BJ (cell line): Measurements from ENCODE around the gene ZDHHC22. TPM values are rescaled to one million over a fixed set of nuclear protein-coding genes. Genes with fewer than 3 reads are reported as not detected.

Experiments
- CTCF ChIA-PET: fragments of 350-600 bp; formaldehyde crosslinking; extraction: SDS; loops from one replicate; lab custom pipeline; 2021; ENCODE audit warnings: antibody characterized with exemption, inconsistent platforms; lab: Yijun Ruan, JAX
- POLR2A ChIA-PET: fragments of 300-600 bp; sonication (Branson Sonifier 250); formaldehyde crosslinking; extraction: SDS; loops from one replicate; lab custom pipeline; 2021; ENCODE audit warnings: antibody characterized with exemption; lab: Charles Lee
- DNase-seq: peaks from one replicate; pipeline ENCODE4 v3.0.0-alpha.2; 2011; ENCODE audit warnings: low read depth
- H3K27me3 ChIP-seq: 2 replicates; pipeline ENCODE4 v1.6.0; 2011; ENCODE audit warnings: low read length; ENCODE audit not compliant: control insufficient read depth, insufficient read depth
- H3K36me3 ChIP-seq: 2 replicates; pipeline ENCODE4 v1.5.1; 2011; ENCODE audit warnings: low read length; ENCODE audit not compliant: control insufficient read depth, insufficient read depth
- H3K4me3 ChIP-seq: 2 replicates; pipeline ENCODE4 v1.5.1; 2011; ENCODE audit warnings: low read depth, mild to moderate bottlenecking, control low read depth, low read length
- CTCF ChIP-seq: IDR thresholded peaks from 2 replicates; pipeline ENCODE4 v1.5.1; 2011; ENCODE audit warnings: low read depth, mild to moderate bottlenecking, control low read depth, inconsistent platforms, low read length, moderate library complexity; ENCODE audit not compliant: insufficient read depth
- polyA plus RNA-seq: library from polyadenylated mRNA; depleted of rRNA; stranded (reverse); fragments of >200 nt; gene quantifications from 2 replicates; pipeline ENCODE4 v1.2.3, GENCODE V29; 2011

Gene ZDHHC22
- polyA plus RNA-seq, 1 experiment, result not detected

GRCh38 chr14:77110286-77110685 is 31.3 kb downstream of the ZDHHC22 start:
- DNase-seq, result no peak
- no peaks in the 10 kb centered on the region for H3K27me3 ChIP-seq
- no peak overlapping the region for H3K4me3 ChIP-seq
- TF ChIP-seq CTCF, result no peak
- peaks cover 13% of the 10 kb centered on the region for H3K36me3 ChIP-seq
- ChIA-PET POLR2A (no interaction called here), CTCF (interaction anchor here (7.7 kb wide), 1 partner anchor 14 kb away, joined by 62 read pairs; no protein-coding TSS in a partner anchor)

- ChIA-PET CTCF (interaction anchor here (0.7 to 7.7 kb wide), 4 partner anchors 11 to 39 kb away, joined by 3 to 62 read pairs (median 3); no protein-coding TSS in a partner anchor), POLR2A (no interaction called here)
- H3K36me3 ChIP-seq, result peaks cover 13% of the 10 kb centered on the region
- no peak overlapping the region for H3K4me3 ChIP-seq
- TF ChIP-seq CTCF, result no peak
- H3K27me3 ChIP-seq, result no peaks in the 10 kb centered on the region
- no peak for DNase-seq
These were observed 31.9 kb downstream of the ZDHHC22 start for GRCh38 chr14:77109656-77110055.

- CTCF ChIA-PET, result interaction anchor here (1.2 to 7.7 kb wide), 3 partner anchors 10 to 207 kb away, joined by 3 to 62 read pairs (median 4); no protein-coding TSS in a partner anchor
- no peak for TF ChIP-seq CTCF
- no peak overlapping the region for H3K4me3 ChIP-seq
- H3K36me3 ChIP-seq, result peaks cover 7% of the 10 kb centered on the region
- POLR2A ChIA-PET, result no interaction called here
- H3K27me3 ChIP-seq, result no peaks in the 10 kb centered on the region
- no peak for DNase-seq
These were observed 32.8 kb downstream of the ZDHHC22 start for GRCh38 chr14:77108753-77109152.

- ChIA-PET POLR2A (no interaction called here), CTCF (no interaction called here)
- DNase-seq, result no peak
- H3K27me3 ChIP-seq, result no peaks in the 10 kb centered on the region
- TF ChIP-seq CTCF, result no peak
- H3K4me3 ChIP-seq, result no peak overlapping the region
- peaks cover 4% of the 10 kb centered on the region for H3K36me3 ChIP-seq
These were observed 34.4 kb downstream of the ZDHHC22 start for GRCh38 chr14:77107228-77107627.

GRCh38 chr14:77106666-77107065 is 34.9 kb downstream of the ZDHHC22 start:
- TF ChIP-seq CTCF, result no peak
- H3K36me3 ChIP-seq, result peaks cover 2% of the 10 kb centered on the region
- no peak for DNase-seq
- no peak overlapping the region for H3K4me3 ChIP-seq
- H3K27me3 ChIP-seq, result no peaks in the 10 kb centered on the region
- CTCF ChIA-PET, result no interaction called here
- POLR2A ChIA-PET, result no interaction called here
